H1 (cell line): ENCODE results near the gene WEE2. TPM values are rescaled to one million over a fixed set of nuclear protein-coding genes. Genes with fewer than 3 reads are reported as not detected.

Experiments used
- CTCF ChIA-PET: fragments of 300-600 bp; sonication (Branson Sonifier 250); formaldehyde crosslinking; loops from one replicate; lab custom pipeline; 2021; ENCODE audit not compliant: partially characterized antibody; lab: Charles Lee
- POLR2A ChIA-PET: fragments of 300-600 bp; sonication (Branson Sonifier 250); formaldehyde crosslinking; loops from one replicate; lab custom pipeline; 2021; ENCODE audit warnings: inconsistent platforms; ENCODE audit not compliant: partially characterized antibody; lab: Charles Lee
- DNase-seq, 2 experiments: peaks; one replicate each; pipeline versions ENCODE4 v3.0.0 to v3.0.0-alpha.2; 2010 to 2022; ENCODE audit warnings: low spot score in 2 of 2, low read depth in 1 of 2, mixed read lengths in 1 of 2
- FAIRE-seq: peaks from 2 replicates; lab custom pipeline; 2011; peaks lifted over from hg19 to GRCh38; lab: Jason Lieb, UNC
- H2AFZ ChIP-seq: 2 replicates; pipeline ENCODE4 v1.8.1; 2012; ENCODE audit warnings: low read length, inconsistent platforms
- H2AK5ac ChIP-seq: 2 replicates; pipeline ENCODE4 v1.6.1; 2013; ENCODE audit warnings: low read depth, low read length
- H2BK120ac ChIP-seq: replicated peaks from 2 replicates; pipeline ENCODE3; 2013; ENCODE audit warnings: low read depth, low read length, inconsistent platforms
- H2BK12ac ChIP-seq: 2 replicates; pipeline ENCODE4 v1.6.1; 2013; ENCODE audit warnings: low read depth, low read length
- H2BK15ac ChIP-seq: 2 replicates; pipeline ENCODE4 v1.6.1; 2013; ENCODE audit warnings: low read length
- H2BK20ac ChIP-seq: 2 replicates; pipeline ENCODE4 v1.6.1; 2013; ENCODE audit warnings: low read length
- H2BK5ac ChIP-seq: 2 replicates; pipeline ENCODE4 v1.6.1; 2013; ENCODE audit warnings: low read depth, low read length
- H3K14ac ChIP-seq: 2 replicates; pipeline ENCODE4 v1.6.1; 2013; ENCODE audit warnings: inconsistent platforms; ENCODE audit not compliant: insufficient read length
- H3K18ac ChIP-seq: 2 replicates; pipeline ENCODE4 v1.6.1; 2013; ENCODE audit warnings: low read length; ENCODE audit errors: extremely low read depth
- H3K23ac ChIP-seq: 2 replicates; pipeline ENCODE4 v1.6.1; 2013; ENCODE audit warnings: inconsistent platforms; ENCODE audit not compliant: insufficient read length
- H3K23me2 ChIP-seq: 2 replicates; pipeline ENCODE4 v1.6.1; 2013; ENCODE audit warnings: low read depth, low read length
- H3K27ac ChIP-seq: 2 replicates; pipeline ENCODE4 v1.6.1; 2011; ENCODE audit warnings: low read depth, low read length, inconsistent platforms
- H3K27me3 ChIP-seq, 4 experiments: replicated peaks in 1 of 4; 1 replicate in 1 of 4; 2 replicates in 3 of 4; pipeline versions ENCODE4 v1.6.1 to v1.8.1; 2011 to 2013; ENCODE audit warnings: low read length in 3 of 4, mild to moderate bottlenecking in 3 of 4, inconsistent platforms in 2 of 4, mixed read lengths in 2 of 4, moderate library complexity in 1 of 4; ENCODE audit not compliant: control insufficient read depth in 3 of 4, insufficient read depth in 3 of 4; ENCODE audit errors: extremely low read depth in 1 of 4
- H3K36me3 ChIP-seq, 4 experiments: 2 replicates each; pipeline versions ENCODE4 v1.6.1 to v1.8.1; 2011 to 2013; ENCODE audit warnings: mild to moderate bottlenecking in 4 of 4, low read length in 3 of 4, moderate library complexity in 2 of 4, control low read depth in 1 of 4, inconsistent platforms in 1 of 4; ENCODE audit not compliant: insufficient read depth in 4 of 4, control insufficient read depth in 2 of 4
- H3K4ac ChIP-seq: replicated peaks from 2 replicates; pipeline ENCODE3; 2013; ENCODE audit warnings: low read length, low read depth, mixed read lengths, inconsistent platforms; ENCODE audit not compliant: insufficient read length
- H3K4me1 ChIP-seq, 4 experiments: replicated peaks in 1 of 4; 1 replicate in 1 of 4; 2 replicates in 3 of 4; pipeline versions ENCODE4 v1.6.1 to v1.8.1; 2011 to 2013; ENCODE audit warnings: low read length in 3 of 4, inconsistent platforms in 2 of 4, mixed read lengths in 1 of 4; ENCODE audit not compliant: insufficient read depth in 4 of 4, control insufficient read depth in 3 of 4
- H3K4me2 ChIP-seq, 2 experiments: 2 replicates each; pipeline versions ENCODE4 v1.6.1 to v1.8.1; 2011 to 2013; ENCODE audit warnings: low read depth in 2 of 2, low read length in 2 of 2, control low read depth in 1 of 2, inconsistent platforms in 1 of 2, mild to moderate bottlenecking in 1 of 2; ENCODE audit not compliant: insufficient read depth in 1 of 2
- H3K4me3 ChIP-seq, 4 experiments: fragments of 200-600, 300-600 bp in 1 of 4; sonication (generic), shearing (Covaris generic), sonication (Bioruptor Twin) in 1 of 4; 2 replicates each; pipeline versions ENCODE4 v1.5.1 to v1.8.1; 2011 to 2016; ENCODE audit warnings: low read length in 4 of 4, low read depth in 3 of 4, control low read depth in 2 of 4, inconsistent platforms in 2 of 4, mild to moderate bottlenecking in 2 of 4, mixed read lengths in 1 of 4, moderate library complexity in 1 of 4; ENCODE audit not compliant: insufficient read depth in 2 of 4; ENCODE audit errors: extremely low read depth in 1 of 4
- H3K56ac ChIP-seq: replicated peaks from 2 replicates; pipeline ENCODE3; 2013; ENCODE audit warnings: low read depth, mild to moderate bottlenecking, mixed read lengths, low read length, inconsistent platforms; ENCODE audit not compliant: insufficient read length
- H3K79me1 ChIP-seq: 2 replicates; pipeline ENCODE4 v1.6.1; 2013; ENCODE audit warnings: low read depth, low read length, control low read depth
- H3K79me2 ChIP-seq, 2 experiments: 2 replicates each; pipeline versions ENCODE4 v1.6.1 to v1.8.1; 2012 to 2013; ENCODE audit warnings: low read length in 2 of 2, mild to moderate bottlenecking in 2 of 2, inconsistent platforms in 1 of 2; ENCODE audit not compliant: insufficient read depth in 2 of 2, control insufficient read depth in 1 of 2
- H3K9ac ChIP-seq, 4 experiments: replicated peaks in 1 of 4; 1 replicate in 1 of 4; 2 replicates in 3 of 4; pipeline versions ENCODE4 v1.6.1 to v1.8.1; 2011 to 2013; ENCODE audit warnings: low read depth in 3 of 4, low read length in 3 of 4, control low read depth in 2 of 4, mild to moderate bottlenecking in 2 of 4, moderate library complexity in 2 of 4, inconsistent platforms in 1 of 4; ENCODE audit errors: extremely low read depth in 1 of 4
- H3K9me3 ChIP-seq, 2 experiments: 2 replicates each; pipeline versions ENCODE4 v1.6.1 to v1.8.1; 2012 to 2013; ENCODE audit warnings: mild to moderate bottlenecking in 2 of 2, moderate library complexity in 2 of 2, control low read depth in 1 of 2, inconsistent platforms in 1 of 2, low read depth in 1 of 2, low read length in 1 of 2, mixed read lengths in 1 of 2; ENCODE audit not compliant: insufficient read depth in 2 of 2
- H4K20me1 ChIP-seq, 2 experiments: replicated peaks in 1 of 2; 2 replicates each; pipeline versions ENCODE3 to v1.8.1; 2011 to 2013; ENCODE audit warnings: inconsistent platforms in 2 of 2, low read length in 2 of 2, mild to moderate bottlenecking in 1 of 2; ENCODE audit not compliant: insufficient read depth in 2 of 2, control insufficient read depth in 1 of 2
- H4K5ac ChIP-seq: 2 replicates; pipeline ENCODE4 v1.6.1; 2013; ENCODE audit warnings: low read length, low read depth, mixed read lengths, inconsistent platforms; ENCODE audit not compliant: insufficient read length
- H4K8ac ChIP-seq: 2 replicates; pipeline ENCODE4 v1.8.0; 2013; ENCODE audit warnings: mild to moderate bottlenecking, moderate library complexity, low read length, inconsistent platforms; ENCODE audit not compliant: insufficient read depth; ENCODE audit errors: extremely low read depth
- H4K91ac ChIP-seq: replicated peaks from 2 replicates; pipeline ENCODE3; 2013; ENCODE audit warnings: low read length, mixed read lengths, inconsistent platforms; ENCODE audit not compliant: insufficient read length
- ATF3 ChIP-seq: IDR thresholded peaks from 2 replicates; pipeline ENCODE4 v1.6.1; 2011; ENCODE audit warnings: low read depth, mild to moderate bottlenecking, low read length; ENCODE audit not compliant: insufficient read depth
- BACH1 ChIP-seq: IDR thresholded peaks from 2 replicates; pipeline ENCODE4 v1.6.1; 2012; ENCODE audit warnings: low read length, improper control_type of control experiment
- BRCA1 ChIP-seq: IDR thresholded peaks from 2 replicates; pipeline ENCODE4 v1.6.1; 2012; ENCODE audit warnings: low read depth, low read length, improper control_type of control experiment
- CBX5 ChIP-seq: fragments of 300-800, 300-1000 bp; sonication (generic); IDR thresholded peaks from 2 replicates; pipeline ENCODE4 v1.7.1; 2016; ENCODE audit warnings: antibody characterized with exemption, low read length, low read depth
- EGR1 ChIP-seq: IDR thresholded peaks from 2 replicates; pipeline ENCODE4 v1.6.1; 2011; ENCODE audit warnings: low read depth, low read length, borderline replicate concordance
- HDAC2 ChIP-seq, 2 experiments: fragments of 300-600 bp in 1 of 2; sonication (generic) in 1 of 2; IDR thresholded peaks; 2 replicates each; pipeline ENCODE4 v1.6.1; 2011 to 2012; ENCODE audit warnings: low read depth in 2 of 2, low read length in 2 of 2, mild to moderate bottlenecking in 2 of 2, moderate library complexity in 2 of 2, borderline replicate concordance in 1 of 2, inconsistent platforms in 1 of 2
- KDM1A ChIP-seq: fragments of 200-600, 300-600 bp; sonication (generic); IDR thresholded peaks from 2 replicates; pipeline ENCODE4 v1.7.1; 2016; ENCODE audit warnings: mild to moderate bottlenecking, low read length, borderline replicate concordance
- POLR2AphosphoS5 ChIP-seq: IDR thresholded peaks from 2 replicates; pipeline ENCODE4 v1.6.1; 2011; ENCODE audit warnings: low read depth, low read length
- RFX5 ChIP-seq: IDR thresholded peaks from 2 replicates; pipeline ENCODE4 v1.6.1; 2011; ENCODE audit warnings: low read depth, low read length, improper control_type of control experiment, borderline replicate concordance
- RNF2 ChIP-seq: fragments of 200-900, 300-1000 bp; sonication (generic); IDR thresholded peaks from 2 replicates; pipeline ENCODE4 v1.7.1; 2016; ENCODE audit warnings: borderline replicate concordance, low read depth, mild to moderate bottlenecking, antibody characterized with exemption, low read length; ENCODE audit not compliant: poor library complexity, severe bottlenecking; ENCODE audit errors: missing control alignments
- RXRA ChIP-seq: IDR thresholded peaks from 2 replicates; pipeline ENCODE4 v1.6.1; 2011; ENCODE audit warnings: low read depth, mild to moderate bottlenecking, low read length, moderate library complexity; ENCODE audit not compliant: insufficient read depth
- SIRT6 ChIP-seq: IDR thresholded peaks from one replicate; pipeline ENCODE4 v1.7.1; 2012; ENCODE audit warnings: low read length, inconsistent platforms
- SP2 ChIP-seq: IDR thresholded peaks from 2 replicates; pipeline ENCODE4 v1.6.1; 2012; ENCODE audit warnings: mild to moderate bottlenecking, low read length, inconsistent platforms
- SUZ12 ChIP-seq: fragments of 200-600 bp; sonication (generic); IDR thresholded peaks from 2 replicates; pipeline ENCODE4 v1.6.1; 2012; ENCODE audit warnings: mild to moderate bottlenecking, inconsistent platforms, low read length, moderate library complexity, mixed read lengths
- WGBS, 2 experiments: shearing (Covaris generic) in 1 of 2; methylation state at CpG; one replicate each; pipeline versions ENCODE4 v1.1.6 to v1.1.7; 2013 to 2015; ENCODE audit warnings: low lambda C conversion rate in 2 of 2, mixed read lengths in 2 of 2, inconsistent platforms in 1 of 2, low coverage in 1 of 2, missing lambda C conversion rate in 1 of 2; ENCODE audit not compliant: insufficient replicate concordance in 2 of 2, insufficient coverage in 1 of 2, insufficient read length in 1 of 2; ENCODE audit errors: extremely low coverage in 1 of 2, missing lambda C conversion rate in 1 of 2; 5-methylcytosine and 5-hydroxymethylcytosine counted together
- polyA plus RNA-seq, 7 experiments: library from polyadenylated mRNA; depleted of rRNA in 3 of 7; stranded (reverse) in 5 of 7; unstranded in 2 of 7; fragments of >200 nt in 5 of 7; fragments of 200-250 nt in 2 of 7; gene quantifications; 1 replicate in 5 of 7; 2 replicates in 1 of 7; 4 replicates in 1 of 7; pipeline versions ENCODE4 v1.2.1 to v1.2.3, GENCODE V29; 2011 to 2013; ENCODE audit warnings: missing spikeins in 2 of 7, mixed read lengths in 2 of 7
- total RNA-seq: library from RNA; stranded (reverse); fragmentation: NEBNext Ultra II Directional; extraction: Animal tissue kit (Norgen Biotek cat#: 25700); gene quantifications from 2 replicates; pipeline ENCODE4 v1.2.1, GENCODE V29; 2021

Gene WEE2
- total and polyA plus RNA-seq, 2 of the 8 experiments (the other 6 are each of a cell fraction or from before 2014, with no cell fraction given): 0.02 TPM; not detected in 1

- H4K8ac ChIP-seq: no peak overlapping the region
- H3K36me3 ChIP-seq: peaks cover 35 to 97% (median 65%) of the 10 kb centered on the region in 4 experiments
- H2BK5ac ChIP-seq: no peak overlapping the region
- H2BK120ac ChIP-seq: no peak overlapping the region
- H3K4ac ChIP-seq: no peak overlapping the region
- no peak overlapping the region for H3K4me2 ChIP-seq
- peaks cover 0 to 2% of the 10 kb centered on the region in 2 experiments for H4K20me1 ChIP-seq
- no peak overlapping the region for H3K18ac ChIP-seq
- H3K23me2 ChIP-seq: no peaks in the 10 kb centered on the region
- H3K4me1 ChIP-seq: peaks cover 0 to 4% (median 2%) of the 10 kb centered on the region in 4 experiments; a peak in 3 of 7 replicates
- DNase-seq: no peak
- H2AFZ ChIP-seq: no peak overlapping the region
- no peak overlapping the region for H4K5ac ChIP-seq
- WGBS, 2 experiments: 95% methylated on average over 2 of the region's 2 CpGs; no CpG with 5 or more reads in 1 of the 2 experiments
- no peak overlapping the region for H3K4me3 ChIP-seq
- H3K56ac ChIP-seq: no peak overlapping the region
- no peaks in the 10 kb centered on the region for H3K27me3 ChIP-seq
- H3K79me2 ChIP-seq: peaks cover 4 to 29% of the 10 kb centered on the region in 2 experiments
- no peak overlapping the region for H2BK20ac ChIP-seq
- no peak overlapping the region for H3K27ac ChIP-seq
- no peak overlapping the region for H3K9ac ChIP-seq
- no peak overlapping the region for H3K23ac ChIP-seq
- H3K79me1 ChIP-seq: peaks cover 4% of the 10 kb centered on the region; the same call in 1 of the 2 replicates
- H3K14ac ChIP-seq: no peak overlapping the region
- ChIA-PET CTCF (no interaction called here), POLR2A (no interaction called here)
- no peak overlapping the region for H2AK5ac ChIP-seq
- FAIRE-seq: no peak
- H2BK15ac ChIP-seq: no peak overlapping the region
- no peak overlapping the region for H2BK12ac ChIP-seq
- H4K91ac ChIP-seq: no peak overlapping the region
- no peaks in the 10 kb centered on the region for H3K9me3 ChIP-seq
- TF ChIP-seq RFX5: no peak
- TF ChIP-seq CBX5: no peak
- no peak for TF ChIP-seq BRCA1
- TF ChIP-seq ATF3: no peak
- no peak for TF ChIP-seq EGR1
- TF ChIP-seq SUZ12: no peak
- no peak for TF ChIP-seq HDAC2 (IDR thresholded peaks at IDR 0.05; ENCODE audit: borderline replicate concordance in 1 of 2, low read depth in 2 of 2, low read length in 2 of 2)
- no peak for TF ChIP-seq RXRA
- TF ChIP-seq BACH1: no peak
- no peak for TF ChIP-seq SP2
- no peak for TF ChIP-seq SIRT6
- TF ChIP-seq KDM1A: no peak
- no peak for TF ChIP-seq POLR2AphosphoS5
- no peak for TF ChIP-seq RNF2
These were observed 36.0 kb downstream of the WEE2 start for GRCh38 chr7:141744131-141744530.
